Raji (cell line): ENCODE data around the gene BCL2L12.

ENCODE experiments used
- POLR2A ChIP-seq: IDR thresholded peaks from 2 replicates; pipeline ENCODE4 v1.6.1; 2011; ENCODE audit warnings: low read depth, low read length, control low read depth; ENCODE audit not compliant: insufficient read depth

BCL2L12 gene

DNA sequence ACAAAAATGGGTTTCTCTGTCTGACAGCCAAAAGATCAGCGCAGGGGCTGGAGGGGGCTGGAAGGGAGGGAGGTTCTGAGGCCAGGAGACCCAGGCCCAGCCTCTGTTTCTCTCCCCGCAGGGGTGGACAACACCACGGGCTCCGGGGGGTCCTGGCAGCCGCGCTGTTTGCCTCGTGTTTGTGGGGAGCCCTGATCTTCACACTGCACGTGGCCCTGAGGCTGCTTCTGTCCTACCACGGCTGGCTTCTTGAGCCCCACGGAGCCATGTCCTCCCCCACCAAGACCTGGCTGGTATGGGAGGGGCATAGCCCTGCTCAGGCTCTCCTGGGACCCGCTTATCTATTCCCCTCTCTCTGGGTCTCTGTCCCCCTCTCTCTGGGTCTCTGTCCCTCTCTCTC, 34.8 kb downstream of the BCL2L12 start:
- no peak for TF ChIP-seq POLR2A

DNA sequence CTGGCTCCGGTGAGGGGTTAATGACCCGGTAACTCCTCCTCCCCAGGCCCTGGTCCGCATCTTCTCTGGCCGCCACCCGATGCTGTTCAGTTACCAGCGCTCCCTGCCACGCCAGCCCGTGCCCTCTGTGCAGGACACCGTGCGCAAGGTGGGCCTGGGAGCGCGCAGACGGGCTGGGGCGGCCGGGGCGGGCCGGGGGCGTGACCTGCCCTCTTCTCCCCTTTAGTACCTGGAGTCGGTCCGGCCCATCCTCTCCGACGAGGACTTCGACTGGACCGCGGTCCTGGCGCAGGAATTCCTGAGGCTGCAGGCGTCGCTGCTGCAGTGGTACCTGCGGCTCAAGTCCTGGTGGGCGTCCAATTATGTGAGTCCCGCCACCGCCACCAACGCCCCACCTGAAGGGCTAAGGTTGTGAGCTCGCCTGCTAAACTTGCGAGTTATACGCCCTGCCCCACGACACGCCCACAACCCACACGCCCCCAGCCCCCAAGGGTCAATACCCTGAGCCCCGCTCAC, 35.6 kb downstream of the BCL2L12 start:
- no peak for TF ChIP-seq POLR2A

DNA sequence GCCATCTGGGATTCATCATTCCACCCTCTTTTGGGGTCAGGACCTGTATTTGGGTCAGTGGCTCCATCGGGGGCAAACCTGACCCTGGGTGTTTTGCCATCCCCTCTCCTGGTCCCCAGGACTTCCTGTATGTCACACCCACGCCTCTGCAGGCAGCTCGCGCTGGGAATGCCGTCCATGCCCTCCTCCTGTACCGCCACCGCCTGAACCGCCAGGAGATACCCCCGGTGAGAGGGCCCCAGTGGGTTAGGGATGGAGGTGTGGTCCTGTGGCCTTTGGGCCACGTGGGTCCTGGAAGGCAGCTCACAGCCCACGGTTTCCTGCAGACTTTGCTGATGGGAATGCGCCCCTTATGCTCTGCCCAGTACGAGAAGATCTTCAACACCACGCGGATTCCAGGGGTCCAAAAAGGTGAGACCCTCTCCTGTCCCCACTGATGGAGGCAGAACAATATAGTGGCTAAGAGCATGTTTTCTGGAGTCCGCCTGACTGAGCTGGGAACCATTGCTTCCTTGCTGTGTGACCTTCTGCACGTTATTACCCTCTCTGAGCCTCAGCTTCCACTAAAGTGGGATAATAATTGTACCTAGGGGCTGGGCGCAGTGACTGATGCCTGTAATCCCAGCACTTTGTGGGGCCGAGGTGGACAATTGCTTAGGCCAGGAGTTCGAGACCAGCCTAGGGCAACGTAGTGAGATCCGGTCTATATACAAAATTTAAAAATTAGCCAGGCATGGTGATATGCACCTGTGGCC, 39.3 kb downstream of the BCL2L12 start:
- TF ChIP-seq POLR2A, result no peak

DNA sequence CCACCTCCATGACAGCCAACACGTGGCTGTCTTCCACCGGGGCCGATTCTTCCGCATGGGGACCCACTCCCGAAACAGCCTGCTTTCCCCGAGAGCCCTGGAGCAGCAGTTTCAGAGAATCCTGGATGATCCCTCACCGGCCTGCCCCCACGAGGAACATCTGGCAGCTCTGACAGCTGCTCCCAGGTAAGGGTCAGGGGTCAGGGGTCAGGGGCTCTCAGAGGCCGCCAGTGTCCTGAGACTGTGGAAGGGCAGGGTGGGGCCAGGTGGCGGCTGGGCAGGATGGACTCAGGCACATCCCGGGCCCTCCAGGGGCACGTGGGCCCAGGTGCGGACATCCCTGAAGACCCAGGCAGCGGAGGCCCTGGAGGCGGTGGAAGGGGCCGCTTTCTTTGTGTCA, 40.2 kb downstream of the BCL2L12 start:
- no peak for TF ChIP-seq POLR2A

DNA sequence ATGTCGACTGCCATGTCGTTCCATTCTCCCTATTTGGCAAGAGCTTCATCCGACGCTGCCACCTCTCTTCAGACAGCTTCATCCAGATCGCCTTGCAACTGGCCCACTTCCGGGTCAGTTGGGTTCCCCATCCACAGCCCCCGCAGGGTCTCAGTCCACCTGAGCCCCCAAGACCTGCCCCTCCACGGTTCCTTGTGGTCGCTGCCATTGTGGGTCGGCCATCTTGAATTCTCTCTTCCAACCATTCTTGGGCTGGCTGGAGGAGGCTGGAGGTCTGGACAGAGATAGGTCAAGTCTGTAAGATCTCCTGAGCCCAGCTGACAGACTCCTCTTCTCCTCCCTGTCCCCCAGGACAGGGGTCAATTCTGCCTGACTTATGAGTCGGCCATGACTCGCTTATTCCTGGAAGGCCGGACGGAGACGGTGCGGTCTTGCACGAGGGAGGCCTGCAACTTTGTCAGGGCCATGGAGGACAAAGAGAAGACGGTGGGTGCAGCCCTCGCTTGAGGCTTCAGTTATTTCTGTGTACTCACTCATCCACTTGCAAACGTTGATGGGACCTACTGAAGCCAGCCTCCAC, 44.7 kb downstream of the BCL2L12 start:
- TF ChIP-seq POLR2A, result no peak

DNA sequence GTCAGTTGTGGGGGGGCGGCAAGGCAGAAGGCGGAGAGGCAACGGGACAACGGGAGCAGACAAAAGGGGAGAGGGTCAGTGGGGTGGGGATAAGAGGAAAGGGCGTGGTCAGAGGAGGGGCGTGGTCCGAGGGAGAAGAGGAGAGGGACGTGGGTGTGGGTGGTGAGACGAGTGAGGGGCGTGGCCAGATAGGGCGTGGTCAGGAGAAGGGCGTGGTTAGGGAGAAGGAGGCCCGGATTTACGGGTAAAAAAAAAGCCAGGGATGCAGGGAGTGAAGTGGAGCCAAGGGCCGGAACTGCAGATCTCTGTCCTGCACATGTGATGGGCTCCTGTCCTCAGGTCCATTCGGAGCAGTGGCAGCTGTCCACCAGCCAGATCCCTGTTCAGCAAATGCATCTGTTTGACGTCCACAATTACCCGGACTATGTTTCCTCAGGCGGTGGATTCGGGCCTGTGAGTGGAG, 46.7 kb downstream of the BCL2L12 start:
- TF ChIP-seq POLR2A, result no peak

DNA sequence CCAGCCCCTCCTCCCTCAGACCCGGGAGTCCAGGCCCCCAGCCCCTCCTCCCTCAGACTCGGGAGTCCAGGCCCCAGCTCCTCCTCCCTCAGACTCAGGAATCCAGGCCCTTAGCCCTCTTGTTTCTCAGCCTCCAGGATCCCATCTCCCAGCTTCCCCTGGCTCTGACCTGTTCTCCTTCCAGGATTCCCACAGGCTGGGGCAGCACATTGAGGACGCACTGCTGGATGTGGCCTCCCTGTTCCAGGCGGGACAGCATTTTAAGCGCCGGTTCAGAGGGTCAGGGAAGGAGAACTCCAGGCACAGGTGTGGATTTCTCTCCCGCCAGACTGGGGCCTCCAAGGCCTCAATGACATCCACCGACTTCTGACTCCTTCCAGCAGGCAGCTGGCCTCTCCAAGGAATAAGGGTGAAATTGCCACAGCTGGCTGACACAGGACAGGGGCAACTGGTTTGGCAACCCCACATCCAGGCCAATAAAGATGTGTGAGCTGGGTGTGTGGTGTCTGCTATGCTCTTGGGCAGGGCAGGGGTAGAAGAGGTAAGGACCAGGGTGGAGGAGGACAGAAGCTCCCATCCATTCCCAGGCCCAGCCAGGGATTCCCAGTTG, 47.6 kb downstream of the BCL2L12 start:
- no peak for TF ChIP-seq POLR2A

DNA sequence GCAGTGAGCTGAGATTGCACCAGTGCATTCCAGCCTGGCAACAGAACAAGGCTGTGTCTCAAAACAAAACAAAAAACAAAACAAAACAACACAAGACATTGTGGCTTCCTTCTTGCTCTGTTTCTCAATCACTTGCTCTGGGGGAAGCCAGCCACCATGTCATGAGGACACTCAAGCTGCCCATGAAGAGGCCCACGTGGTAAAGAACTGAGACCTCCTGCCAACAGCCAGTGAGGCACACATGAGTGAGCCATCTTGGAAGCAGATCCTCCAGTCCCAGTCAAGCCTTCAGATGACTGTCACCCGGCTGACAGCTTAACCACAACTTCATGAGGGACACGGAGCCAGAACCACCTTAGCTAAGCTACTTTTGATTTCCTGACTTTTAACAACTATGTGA, 50.4 kb downstream of the BCL2L12 start:
- no peak for TF ChIP-seq POLR2A

DNA sequence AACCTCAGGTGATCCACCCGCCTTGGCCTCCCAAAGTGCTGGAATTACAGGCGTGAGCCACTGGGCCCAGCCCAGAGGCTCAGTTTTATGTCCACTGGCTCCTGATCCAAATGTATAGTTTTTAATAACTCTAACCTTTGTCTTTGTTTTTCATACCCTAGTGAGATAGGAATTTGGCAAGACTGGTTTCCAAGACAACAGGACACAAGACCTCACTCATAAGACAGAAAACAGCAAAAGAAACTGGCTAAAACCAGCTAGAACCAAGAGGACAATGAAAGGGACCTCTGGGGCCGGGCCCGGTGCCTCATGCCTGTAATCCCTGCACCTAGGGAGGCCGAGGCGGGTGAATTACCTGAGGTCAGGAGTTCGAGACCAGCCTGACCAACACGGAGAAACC, 52.8 kb downstream of the BCL2L12 start:
- no peak for TF ChIP-seq POLR2A

DNA sequence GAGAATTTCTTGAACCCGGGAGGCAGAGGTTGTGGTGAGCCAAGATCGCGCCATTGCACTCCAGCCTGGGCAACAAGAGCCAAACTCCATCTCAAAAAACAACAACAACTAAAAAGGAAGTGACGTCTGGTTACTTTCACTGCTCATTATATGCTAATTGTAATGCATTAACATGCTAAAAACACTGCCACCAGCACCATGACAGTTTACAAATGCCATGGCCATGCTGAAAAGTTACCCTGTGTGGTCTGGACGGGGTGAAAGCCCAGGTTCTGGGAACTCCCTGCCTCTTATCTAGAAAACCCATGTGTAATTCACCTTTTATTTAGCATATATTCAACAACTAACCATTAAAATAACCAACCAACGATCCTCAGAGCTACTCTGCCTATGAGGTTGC, 53.3 kb downstream of the BCL2L12 start:
- no peak for TF ChIP-seq POLR2A
